HTERT RPE-1 (cell line): ENCODE results near the gene GPI.

ENCODE experiments used
- in situ Hi-C: fragments of 300-500 bp; cut with MboI; formaldehyde crosslinking; loops from 4 replicates; pipeline ENCODE4 v1.14.3; 2020; ENCODE audit warnings: low sequenced_read_pairs

Gene GPI

GRCh38 chr19:34337739-34338138 lies 27.3 kb upstream of the GPI start:
- in situ Hi-C loops = no loop called here

- in situ Hi-C loops = no loop called here
These were observed 22.9 kb upstream of the GPI start for GRCh38 chr19:34341935-34342680.

GRCh38 chr19:34343751-34344150 lies 21.2 kb upstream of the GPI start:
- in situ Hi-C loops = no loop called here

GRCh38 chr19:34345947-34346351 lies 19.0 kb upstream of the GPI start:
- in situ Hi-C loops = no loop called here

GRCh38 chr19:34347561-34348165 lies 17.3 kb upstream of the GPI start:
- in situ Hi-C loops = no loop called here

- in situ Hi-C loops = no loop called here
These were observed 16.0 kb upstream of the GPI start for GRCh38 chr19:34348899-34349487.

GRCh38 chr19:34350161-34350561 lies 14.8 kb upstream of the GPI start:
- in situ Hi-C loops = no loop called here

- in situ Hi-C loops = no loop called here
These were observed 13.6 kb upstream of the GPI start for GRCh38 chr19:34351382-34351826.

- in situ Hi-C loops = no loop called here
These were observed 11.4 kb upstream of the GPI start for GRCh38 chr19:34353546-34353945.

- in situ Hi-C loops = no loop called here
These were observed 9.8 kb upstream of the GPI start for GRCh38 chr19:34355201-34355600.

- in situ Hi-C loops = no loop called here
These were observed 8.1 kb upstream of the GPI start for GRCh38 chr19:34356875-34357274.

GRCh38 chr19:34357431-34357830 lies 7.6 kb upstream of the GPI start:
- in situ Hi-C loops = no loop called here

GRCh38 chr19:34359140-34359953 lies 5.6 kb upstream of the GPI start:
- in situ Hi-C loops = no loop called here

GRCh38 chr19:34359954-34360315 lies 5.1 kb upstream of the GPI start:
- in situ Hi-C loops = no loop called here

GRCh38 chr19:34360354-34360909 lies 4.6 kb upstream of the GPI start:
- in situ Hi-C loops = no loop called here

GRCh38 chr19:34362679-34363069 lies 2.3 kb upstream of the GPI start:
- in situ Hi-C loops = no loop called here

GRCh38 chr19:34363094-34363493 lies 1.9 kb upstream of the GPI start:
- in situ Hi-C loops = no loop called here

- in situ Hi-C loops = no loop called here
These were observed 1.1 kb upstream of the GPI start for GRCh38 chr19:34363930-34364329.

GRCh38 chr19:34364462-34364829 lies 550 bp upstream of the GPI start:
- in situ Hi-C loops = no loop called here

GRCh38 chr19:34365463-34366401 lies 736 bp downstream of the GPI start:
- in situ Hi-C loops = no loop called here
